HG03280 (cell line): ENCODE measurements around the gene RGL3.
A peak's percentile ranks its signal among the peaks of the same experiment; 100 is the strongest.
"Not testable (repeated sequence)": the region's sequence is repeated elsewhere in the genome, so short reads cannot be mapped to it uniquely, and the experiment has no call there.

Experiments
- ATAC-seq: cut with Tn5 transposase; IDR thresholded peaks from one replicate; pipeline ENCODE4 v1.9.1; 2021; ENCODE audit warnings: mild to moderate bottlenecking, moderate library complexity; ENCODE audit not compliant: unreplicated experiment

The RGL3 gene

DNA sequence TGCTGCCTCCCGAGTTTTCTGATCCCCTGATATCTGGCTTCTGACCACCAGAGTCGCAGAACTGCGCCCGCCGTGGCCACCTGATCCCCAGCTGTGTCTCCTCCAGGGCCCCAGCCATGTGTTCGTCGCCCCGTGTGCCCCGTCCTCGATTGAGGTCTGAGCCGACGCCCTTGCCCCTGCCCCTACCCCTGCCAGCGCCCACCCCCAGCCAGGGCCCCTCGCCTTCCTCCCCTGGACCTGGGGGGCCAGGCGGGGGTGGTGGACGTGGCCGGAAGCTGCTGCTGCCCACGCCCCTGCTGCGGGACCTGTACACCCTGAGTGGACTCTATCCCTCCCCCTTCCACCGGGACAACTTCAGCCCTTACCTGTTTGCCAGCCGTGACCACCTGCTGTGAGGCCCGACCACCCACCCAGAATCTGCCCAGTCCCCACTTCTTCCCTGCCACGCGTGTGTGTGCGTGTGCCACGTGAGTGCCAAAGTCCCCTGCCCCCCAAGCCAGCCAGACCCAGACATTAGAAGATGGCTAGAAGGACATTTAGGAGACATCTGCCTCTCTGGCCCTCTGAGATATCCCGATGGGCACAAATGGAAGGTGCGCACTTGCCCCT, 54.7 kb downstream of the RGL3 start:
- no peak for ATAC-seq

DNA sequence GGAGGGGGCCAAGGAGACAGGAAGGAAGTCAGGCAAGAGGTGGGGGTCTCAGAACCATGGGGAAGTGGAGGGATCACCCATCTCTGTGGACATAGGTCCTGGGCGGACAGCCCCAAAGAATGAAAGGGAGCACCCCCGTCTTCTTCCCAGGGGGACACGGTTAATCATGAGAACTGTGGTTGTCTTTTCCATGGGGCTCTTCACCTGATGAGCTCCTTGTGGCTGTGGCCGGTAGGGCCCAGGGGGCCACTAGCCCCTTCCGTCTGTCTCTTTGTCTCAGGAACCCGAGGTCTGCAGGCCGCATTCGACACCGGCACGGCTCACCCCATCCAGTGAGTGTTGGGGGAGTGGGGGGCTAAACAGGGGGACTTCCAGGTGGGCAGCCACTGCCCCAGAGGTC, 55.2 kb downstream of the RGL3 start:
- no peak for ATAC-seq

DNA sequence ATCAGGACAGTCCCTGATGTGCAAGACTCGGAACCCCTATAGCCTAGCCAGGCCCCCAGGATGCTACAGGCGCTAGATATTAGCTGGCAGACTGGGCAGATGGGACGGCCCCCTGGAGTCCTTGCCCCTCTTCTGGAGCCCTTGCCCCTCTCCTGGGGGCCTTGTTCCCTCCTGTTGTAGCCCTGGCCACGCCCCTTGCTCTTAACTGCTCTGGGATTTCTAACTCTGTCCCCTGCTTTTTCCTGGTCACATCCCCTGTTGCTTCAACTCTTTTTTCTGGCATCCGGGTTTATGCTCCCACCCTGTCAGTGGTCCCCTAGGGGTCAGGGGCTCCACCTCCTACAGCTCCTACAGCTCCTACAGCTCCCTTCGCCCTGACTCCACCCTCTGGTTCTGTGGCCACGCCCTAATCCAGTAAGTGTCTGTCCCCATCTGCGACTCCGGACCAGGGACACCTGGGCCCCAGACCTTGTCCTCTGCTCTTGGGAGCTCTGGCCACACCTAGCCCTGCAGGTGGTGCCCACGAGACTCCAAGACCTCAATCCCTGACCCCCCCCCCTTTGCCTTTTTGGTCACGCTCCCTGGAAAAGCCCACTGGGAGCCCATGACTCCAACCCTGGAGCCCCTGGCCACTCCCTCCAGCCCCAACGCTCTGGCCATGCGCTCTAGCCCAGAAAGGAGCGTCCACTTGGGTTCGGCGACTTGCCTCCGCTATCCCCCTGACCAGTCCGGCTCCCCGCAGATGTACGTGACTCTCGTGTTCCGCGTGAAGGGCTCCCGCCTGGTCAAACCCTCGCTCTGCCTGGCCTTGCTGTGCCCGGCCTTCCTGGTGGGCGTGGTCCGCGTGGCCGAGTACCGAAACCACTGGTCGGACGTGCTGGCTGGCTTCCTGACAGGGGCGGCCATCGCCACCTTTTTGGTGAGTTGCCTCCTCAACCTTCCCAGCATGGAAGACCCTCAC, 57.1 kb downstream of the RGL3 start:
- ATAC-seq: no peak

DNA sequence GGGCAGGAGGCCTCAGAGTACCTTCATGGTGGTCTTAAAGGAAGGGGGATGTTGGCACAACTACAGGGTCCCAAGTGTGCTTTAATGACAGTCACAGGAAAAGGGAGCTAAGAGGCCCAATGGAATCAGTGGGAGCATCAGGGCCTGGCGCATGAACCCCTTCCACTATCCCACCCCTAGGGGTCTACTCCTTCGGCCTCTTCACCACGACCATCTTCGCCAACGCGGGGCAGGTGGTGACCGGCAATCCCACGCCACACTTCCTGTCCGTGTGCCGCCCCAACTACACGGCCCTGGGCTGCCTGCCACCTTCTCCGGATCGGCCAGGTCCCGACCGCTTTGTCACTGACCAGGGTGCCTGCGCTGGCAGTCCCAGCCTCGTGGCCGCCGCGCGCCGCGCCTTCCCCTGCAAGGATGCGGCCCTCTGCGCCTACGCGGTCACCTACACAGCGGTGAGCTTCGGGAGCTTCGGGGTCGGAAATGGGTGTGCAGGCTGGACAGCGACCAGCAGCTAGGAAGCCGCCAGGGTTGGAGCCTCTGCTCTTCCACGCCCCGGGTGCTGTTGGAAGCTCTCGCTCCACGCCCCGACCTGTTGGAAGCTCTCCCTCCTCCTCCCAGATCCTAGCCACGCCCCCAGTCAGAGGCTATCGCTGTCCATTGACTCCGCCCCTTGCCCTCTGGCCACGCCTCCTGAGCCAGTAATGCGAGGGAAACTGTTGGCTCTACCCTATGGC, 57.9 kb downstream of the RGL3 start:
- ATAC-seq: no peak

DNA sequence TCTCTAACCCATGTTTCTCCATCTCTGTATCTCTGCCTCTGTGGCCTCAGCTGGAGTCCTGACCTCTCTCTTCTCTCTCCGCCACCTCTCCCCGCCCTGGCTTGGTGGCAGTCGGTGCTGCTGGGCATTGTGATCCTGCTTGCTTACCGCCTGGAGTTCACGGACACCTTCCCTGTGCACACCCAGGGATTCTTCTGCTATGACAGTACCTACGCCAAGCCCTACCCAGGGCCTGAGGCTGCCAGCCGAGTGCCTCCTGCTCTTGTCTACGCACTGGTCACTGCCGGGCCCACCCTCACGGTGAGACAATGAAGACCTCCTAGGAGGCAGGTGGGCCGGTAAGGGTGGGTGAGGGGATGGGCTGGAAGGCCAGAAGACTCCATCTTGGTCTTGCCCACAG, 59.7 kb downstream of the RGL3 start:
- ATAC-seq: no peak

DNA sequence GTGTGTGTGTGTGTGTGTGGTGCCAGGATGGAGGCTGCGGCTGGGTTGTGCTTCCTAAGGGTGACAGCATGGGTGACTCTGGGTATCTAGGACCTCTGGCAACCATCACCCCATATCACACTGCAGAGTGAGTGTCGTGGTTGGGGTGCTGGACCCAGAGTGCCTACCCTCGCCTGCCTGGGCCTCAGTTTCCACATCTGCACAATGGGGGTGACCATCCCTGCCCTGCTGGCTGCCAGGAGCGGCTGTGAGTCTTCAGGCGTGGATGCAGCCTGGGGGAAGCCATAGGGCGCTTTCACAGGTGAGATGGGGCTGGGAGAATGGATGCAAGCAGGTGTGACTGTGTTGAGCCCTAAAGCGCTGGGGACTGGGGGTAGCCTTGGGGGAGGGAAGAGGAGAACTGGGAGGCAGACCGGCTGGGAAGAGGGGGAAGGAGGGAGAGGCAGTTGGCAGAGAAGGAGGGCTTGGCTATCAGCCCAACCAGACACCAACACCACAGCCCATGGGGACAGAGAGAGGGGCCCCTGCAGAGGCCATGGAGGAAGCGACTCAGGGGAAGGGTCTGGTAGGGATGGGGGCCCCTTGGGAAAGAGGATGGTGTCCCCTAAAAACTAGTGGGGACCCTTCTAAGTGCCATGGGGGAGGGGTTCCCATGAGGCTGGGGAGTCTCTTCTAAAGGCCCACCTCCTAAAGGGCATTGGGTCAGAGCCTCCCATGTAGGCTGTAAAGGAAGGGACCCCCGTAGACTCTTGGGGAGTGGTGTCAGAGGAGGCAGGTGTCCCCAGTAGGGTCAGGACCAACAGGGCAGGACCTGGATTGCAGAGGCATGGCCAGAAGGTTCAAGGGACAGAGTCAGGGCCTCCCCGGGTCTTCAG, 62.2 kb downstream of the RGL3 start:
- no peak for ATAC-seq

DNA sequence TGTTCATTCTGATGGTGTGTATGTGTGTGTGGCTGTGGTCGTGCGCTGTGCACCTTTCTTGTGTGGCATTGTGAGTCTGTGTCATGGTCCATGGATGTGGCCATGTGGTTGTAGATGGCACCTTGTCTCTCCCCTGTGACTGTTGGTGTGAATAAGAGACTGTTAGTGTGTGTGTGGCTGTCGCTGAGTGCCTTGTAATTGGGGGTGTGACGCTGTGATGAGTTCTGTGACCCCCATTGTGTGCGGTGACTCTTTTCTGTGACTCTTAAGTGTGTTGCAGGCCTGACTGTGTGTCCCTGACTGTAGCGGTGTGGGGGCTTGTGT, 63.1 kb downstream of the RGL3 start:
- ATAC-seq: no peak

DNA sequence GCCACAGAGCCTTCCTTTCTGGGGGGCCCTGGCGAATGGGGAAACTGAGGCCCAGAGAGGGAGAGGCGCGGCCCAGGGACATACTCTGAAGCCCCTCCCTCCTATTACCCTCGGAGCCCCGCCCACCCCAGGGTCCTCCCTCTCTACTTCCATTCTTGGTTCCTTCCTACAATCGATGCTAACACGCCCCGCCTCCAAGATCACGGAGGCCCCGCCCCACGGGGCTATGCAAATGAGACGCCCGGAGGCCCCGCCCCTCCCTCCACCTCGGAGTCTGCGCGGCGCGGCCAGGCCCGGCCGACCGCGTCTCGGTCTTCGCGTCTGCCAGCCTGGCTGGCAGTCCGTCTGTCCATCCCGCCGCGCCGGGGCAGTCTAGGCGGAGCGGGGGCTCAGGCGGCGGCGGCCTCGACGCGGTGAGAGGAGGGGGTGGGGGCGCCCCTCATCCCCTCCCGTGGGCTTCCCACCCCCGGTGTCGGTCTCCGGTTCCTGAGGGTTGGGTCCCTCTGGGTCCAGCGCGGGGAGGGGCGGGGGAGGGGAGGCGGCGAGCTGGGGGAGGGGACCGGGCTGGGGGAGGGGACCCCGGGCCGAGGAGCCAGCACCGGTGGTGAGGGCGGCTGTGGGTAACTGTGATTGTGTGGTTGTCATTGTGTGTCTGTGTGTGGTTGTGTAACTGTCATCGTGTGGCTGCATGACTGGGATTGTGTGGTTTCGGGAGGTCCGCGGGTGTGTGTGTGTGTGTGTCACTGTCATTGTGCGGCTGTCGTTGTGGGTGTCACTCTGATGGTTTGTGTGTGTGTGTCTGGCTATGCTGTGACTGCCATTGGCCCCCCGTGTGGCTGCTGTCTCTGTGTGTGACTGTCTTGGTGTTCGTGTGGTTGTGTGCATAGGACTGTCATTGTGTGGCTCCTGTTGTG, 63.7 kb downstream of the RGL3 start, which contains the start of gene PLPPR2:
Gene PLPPR2, plus strand, starts transcription at position 273 of the 914 bp plus-strand sequence. CDS start 2,242 bp downstream, outside the sequence.
- no peak for ATAC-seq

DNA sequence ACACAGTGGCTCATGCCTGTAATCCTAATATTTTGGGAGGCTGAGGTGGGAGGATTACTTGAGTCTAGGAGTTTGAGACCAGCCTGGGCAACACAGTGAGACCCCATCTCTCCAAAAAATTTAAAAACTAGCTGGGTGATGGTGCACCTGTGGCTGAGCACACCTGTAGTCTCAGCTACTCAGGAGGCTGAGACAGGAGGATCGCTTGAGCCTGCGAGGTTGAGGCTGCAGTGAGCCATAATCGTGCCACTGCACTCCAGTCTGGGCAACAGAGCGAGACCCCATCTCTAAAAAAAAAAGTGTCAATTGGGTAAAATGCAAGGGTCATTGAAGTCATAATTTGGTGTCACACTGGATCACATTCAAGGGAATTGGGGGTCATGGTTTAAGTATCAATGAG, 65.0 kb downstream of the RGL3 start:
- not testable (repeated sequence) for ATAC-seq

DNA sequence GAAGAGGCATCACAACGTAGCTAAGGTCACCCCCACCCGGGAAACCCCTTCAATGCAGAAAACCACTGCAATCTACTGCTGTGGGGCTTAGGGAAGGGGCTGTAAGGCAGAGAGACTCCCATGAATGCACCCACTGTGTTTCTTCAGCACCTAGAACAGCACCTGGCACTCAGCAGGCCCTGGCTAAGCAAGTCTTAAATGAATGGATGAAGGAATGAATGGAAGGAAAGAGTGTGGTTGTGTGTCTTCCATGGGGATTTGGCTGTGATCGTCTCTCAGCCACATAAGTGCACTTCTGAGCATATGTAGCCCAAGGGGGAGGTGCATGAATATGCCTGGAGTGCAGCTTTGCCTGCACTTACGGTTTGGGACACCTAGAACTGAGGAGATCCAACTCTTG, 69.9 kb downstream of the RGL3 start:
- ATAC-seq: no peak

DNA sequence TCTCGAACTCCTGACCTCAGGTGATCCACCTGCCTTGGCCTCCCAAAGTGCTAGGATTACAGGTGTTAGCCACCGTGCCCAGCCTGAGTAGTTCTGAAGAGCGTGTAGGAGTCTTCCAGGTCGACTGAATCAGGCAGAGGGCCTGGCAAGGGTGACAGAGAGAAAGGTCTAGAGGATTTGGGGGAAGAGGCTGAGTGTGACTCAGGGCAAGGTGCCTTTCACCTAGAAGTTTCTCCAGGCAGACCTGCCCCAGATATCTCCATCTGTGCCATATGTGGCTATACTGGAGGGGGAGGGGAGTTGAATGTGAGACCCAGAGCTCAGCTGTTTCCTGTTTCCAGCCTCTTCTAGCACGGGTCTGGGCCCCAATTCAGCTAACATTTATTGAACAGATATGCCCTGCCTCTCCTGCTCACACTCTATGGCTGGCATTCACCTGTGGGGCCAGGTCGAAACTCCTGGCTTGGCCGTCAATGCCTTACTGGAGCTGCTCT, 71.5 kb downstream of the RGL3 start:
- ATAC-seq: no peak

DNA sequence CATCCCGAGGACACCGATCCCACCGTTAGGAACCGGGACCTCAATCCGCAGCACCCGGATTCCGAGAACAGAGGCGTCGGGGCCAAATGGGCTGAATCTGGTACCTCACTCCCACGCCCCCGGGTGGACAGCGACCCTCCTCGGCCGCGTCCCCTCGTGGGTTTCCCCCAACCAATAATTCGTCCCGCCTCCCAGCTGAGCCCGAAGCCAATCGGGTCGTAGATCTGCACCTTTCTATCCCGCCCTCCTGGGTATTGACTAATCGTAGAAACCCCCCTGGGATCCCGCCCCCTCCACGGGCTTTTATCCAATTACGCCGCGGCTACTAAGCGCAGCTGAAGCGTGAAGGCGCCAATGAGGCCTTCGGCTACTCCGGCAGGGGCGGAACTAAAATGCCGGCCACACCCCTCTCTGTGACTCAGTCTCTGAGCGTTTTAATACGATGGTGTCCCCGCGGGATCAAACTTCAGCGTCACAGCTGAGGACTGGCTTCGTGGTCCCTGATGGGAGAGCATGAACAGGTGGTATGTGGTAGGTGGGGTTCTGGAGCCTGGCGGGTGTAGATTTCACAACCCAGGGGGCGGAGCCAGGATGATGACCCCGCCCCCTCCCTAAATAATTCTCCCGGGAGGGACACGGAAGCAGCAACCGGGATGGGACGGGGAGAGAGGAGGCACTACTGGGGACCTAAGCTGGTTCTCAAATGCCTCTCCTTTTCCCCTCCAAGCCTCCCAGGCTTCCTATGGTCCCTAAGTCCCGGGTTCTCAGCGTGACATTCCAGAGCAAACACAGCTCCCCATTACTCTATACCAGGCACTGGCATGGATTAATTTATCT, 72.8 kb downstream of the RGL3 start, which contains the start of the genes CCDC159 and TMEM205:
Gene CCDC159, plus strand, starts transcription at position 416 of the 837 bp plus-strand sequence. Its CDS starts 88 bp downstream, at position 504.
Gene TMEM205, minus strand, starts transcription at position 165 of the 837 bp plus-strand sequence. CDS start 649 bp downstream, outside the sequence.
- ATAC-seq: peak; percentile 96

DNA sequence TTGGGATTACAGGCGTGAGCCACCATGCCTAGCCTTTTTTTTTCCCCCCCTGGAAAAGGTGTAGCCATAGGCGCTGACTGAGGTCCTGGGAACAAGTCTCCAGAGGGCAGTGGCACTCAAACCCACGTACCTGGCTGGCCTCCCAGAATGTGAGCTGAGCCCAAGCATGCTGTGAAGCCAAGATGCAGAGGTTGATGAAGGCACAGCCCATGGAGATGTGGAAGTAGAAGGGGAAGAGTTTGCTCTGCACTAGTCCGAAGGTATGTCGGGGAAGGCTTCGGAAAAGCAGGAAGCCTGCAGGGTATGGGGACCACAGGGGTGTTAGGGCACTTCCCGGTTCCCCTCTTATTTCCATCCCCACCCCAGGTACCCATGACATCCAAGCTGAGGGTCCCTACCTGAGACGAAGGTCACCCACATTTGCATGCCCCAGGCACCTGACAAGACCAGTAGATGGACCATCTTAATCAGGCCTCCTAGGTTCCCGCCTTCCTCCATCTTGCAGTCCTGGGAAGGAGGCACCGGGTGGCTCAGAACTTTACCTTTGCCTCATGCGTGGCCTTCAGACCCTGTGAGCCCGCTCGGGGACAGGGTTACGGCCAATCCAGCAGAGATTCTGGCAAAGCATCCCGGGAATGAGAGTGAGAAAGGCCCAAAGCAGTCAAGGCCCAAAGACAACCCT, 73.9 kb downstream of the RGL3 start:
- ATAC-seq: no peak
